ENCODE data around the gene PEBP1.
A peak's percentile ranks its signal among the peaks of the same experiment; 100 is the strongest.

PEBP1 gene

DNA sequence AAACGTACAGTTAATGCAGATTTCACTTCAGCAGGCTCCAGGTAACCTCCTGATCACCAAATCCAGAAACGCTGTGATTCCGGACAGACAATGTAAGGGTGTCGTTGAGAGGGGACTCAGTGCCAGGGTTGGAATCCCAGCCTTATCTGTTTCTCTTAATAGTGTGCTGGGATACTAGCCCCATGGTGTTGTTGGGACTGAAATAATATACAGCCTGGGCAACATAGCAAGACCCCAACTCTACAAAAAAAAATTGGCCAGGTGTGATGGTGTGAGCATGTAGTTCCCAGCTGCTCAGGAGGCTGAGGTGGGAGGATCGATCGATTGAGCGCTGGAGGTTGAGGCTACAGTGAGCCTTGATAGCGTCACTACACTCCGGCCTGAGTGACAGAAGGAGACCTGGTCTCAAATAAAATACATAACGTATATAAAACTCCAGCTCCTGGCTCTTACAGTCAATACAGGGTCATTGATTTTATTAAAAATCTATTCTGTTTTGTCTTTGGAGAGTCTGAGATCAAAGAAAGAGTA, 1.3 kb downstream of the PEBP1 start:
- H3K27me3 ChIP-seq (ENCODE audit: low read length): no peaks in the 10 kb centered on the region
- peak overlapping the region; percentile 94 for H3K9ac ChIP-seq (ENCODE audit: low read length)
- H4K20me1 ChIP-seq (ENCODE audit: low read depth, low read length): no peaks in the 10 kb centered on the region
- H3K9me2 ChIP-seq (replicated peaks; ENCODE audit: insufficient read depth, low read length): no peaks in the 10 kb centered on the region
- H3K4me3 ChIP-seq (ENCODE audit: insufficient read depth, low read length, poor library complexity, severe bottlenecking): peak overlapping the region; percentile 72
- peaks cover 20% of the 10 kb centered on the region for H3K79me2 ChIP-seq (ENCODE audit: insufficient read depth, low read length)
- no peaks in the 10 kb centered on the region for H3K36me3 ChIP-seq (ENCODE audit: low read length)
- no peaks in the 10 kb centered on the region for H3K9me3 ChIP-seq (ENCODE audit: insufficient read depth, low read length)
- no peak for TF ChIP-seq EZH2phosphoT487 (conservative IDR thresholded peaks at IDR 0.05; ENCODE audit: low read length)
- TF ChIP-seq, protein P1, sequence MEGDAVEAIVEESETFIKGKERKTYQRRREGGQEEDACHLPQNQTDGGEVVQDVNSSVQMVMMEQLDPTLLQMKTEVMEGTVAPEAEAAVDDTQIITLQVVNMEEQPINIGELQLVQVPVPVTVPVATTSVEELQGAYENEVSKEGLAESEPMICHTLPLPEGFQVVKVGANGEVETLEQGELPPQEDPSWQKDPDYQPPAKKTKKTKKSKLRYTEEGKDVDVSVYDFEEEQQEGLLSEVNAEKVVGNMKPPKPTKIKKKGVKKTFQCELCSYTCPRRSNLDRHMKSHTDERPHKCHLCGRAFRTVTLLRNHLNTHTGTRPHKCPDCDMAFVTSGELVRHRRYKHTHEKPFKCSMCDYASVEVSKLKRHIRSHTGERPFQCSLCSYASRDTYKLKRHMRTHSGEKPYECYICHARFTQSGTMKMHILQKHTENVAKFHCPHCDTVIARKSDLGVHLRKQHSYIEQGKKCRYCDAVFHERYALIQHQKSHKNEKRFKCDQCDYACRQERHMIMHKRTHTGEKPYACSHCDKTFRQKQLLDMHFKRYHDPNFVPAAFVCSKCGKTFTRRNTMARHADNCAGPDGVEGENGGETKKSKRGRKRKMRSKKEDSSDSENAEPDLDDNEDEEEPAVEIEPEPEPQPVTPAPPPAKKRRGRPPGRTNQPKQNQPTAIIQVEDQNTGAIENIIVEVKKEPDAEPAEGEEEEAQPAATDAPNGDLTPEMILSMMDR (IDR thresholded peaks at IDR 0.05; ENCODE audit: insufficient read depth, low read length, poor library complexity, severe bottlenecking): no peak
- no peak overlapping the region for H2AFZ ChIP-seq (ENCODE audit: low read depth, low read length, severe bottlenecking)
- 0 out of 2 replicates have a peak, but pooled peaks cover 3% of the 10 kb centered on the region for H3F3A ChIP-seq (ENCODE audit: insufficient read depth)
- peak overlapping the region; percentile 65 for H3K4me2 ChIP-seq (ENCODE audit: low read depth, low read length, poor library complexity, severe bottlenecking)
- H3K27ac ChIP-seq (ENCODE audit: low read depth, low read length): peak overlapping the region; percentile 20; the same call in 1 of the 2 replicates

DNA sequence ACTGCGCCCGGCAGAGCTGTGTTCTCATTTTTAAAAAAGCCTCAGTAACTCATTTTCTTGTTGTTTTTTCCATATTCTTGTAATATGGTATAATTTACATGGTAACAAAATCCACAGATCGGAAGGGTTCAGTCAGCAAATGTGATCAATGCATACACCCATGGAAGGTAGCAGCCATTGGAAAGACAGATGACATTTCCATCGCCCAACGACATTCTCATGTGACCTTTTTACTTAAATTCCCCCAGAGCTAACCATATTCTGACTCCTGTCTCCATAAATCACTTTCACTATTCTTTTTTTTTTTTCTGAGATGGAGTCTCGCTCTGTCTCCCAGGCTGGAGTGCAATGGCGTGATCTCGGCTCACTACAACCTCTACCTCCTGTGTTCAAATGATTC, 4.9 kb downstream of the PEBP1 start:
- Histone ChIP-seq H3K9me2 (replicated peaks; ENCODE audit: insufficient read depth, low read length) (no peaks in the 10 kb centered on the region), H3K27ac (ENCODE audit: low read depth, low read length) (no peak overlapping the region), H3K79me2 (ENCODE audit: insufficient read depth, low read length) (peaks cover 20% of the 10 kb centered on the region), H3K9me3 (ENCODE audit: insufficient read depth, low read length) (no peaks in the 10 kb centered on the region), H3F3A (ENCODE audit: insufficient read depth) (no peaks in the 10 kb centered on the region), H4K20me1 (ENCODE audit: low read depth, low read length) (no peaks in the 10 kb centered on the region), H3K36me3 (ENCODE audit: low read length) (no peaks in the 10 kb centered on the region), H3K4me3 (ENCODE audit: insufficient read depth, low read length, poor library complexity, severe bottlenecking) (no peak overlapping the region), H2AFZ (ENCODE audit: low read depth, low read length, severe bottlenecking) (no peak overlapping the region), H3K27me3 (ENCODE audit: low read length) (no peaks in the 10 kb centered on the region), H3K9ac (ENCODE audit: low read length) (no peak overlapping the region), H3K4me2 (ENCODE audit: low read depth, low read length, poor library complexity, severe bottlenecking) (no peak overlapping the region)
- TF ChIP-seq, protein P1 (IDR thresholded peaks at IDR 0.05; ENCODE audit: insufficient read depth, low read length, poor library complexity, severe bottlenecking): no peak
- no peak for TF ChIP-seq EZH2phosphoT487 (conservative IDR thresholded peaks at IDR 0.05; ENCODE audit: low read length)

DNA sequence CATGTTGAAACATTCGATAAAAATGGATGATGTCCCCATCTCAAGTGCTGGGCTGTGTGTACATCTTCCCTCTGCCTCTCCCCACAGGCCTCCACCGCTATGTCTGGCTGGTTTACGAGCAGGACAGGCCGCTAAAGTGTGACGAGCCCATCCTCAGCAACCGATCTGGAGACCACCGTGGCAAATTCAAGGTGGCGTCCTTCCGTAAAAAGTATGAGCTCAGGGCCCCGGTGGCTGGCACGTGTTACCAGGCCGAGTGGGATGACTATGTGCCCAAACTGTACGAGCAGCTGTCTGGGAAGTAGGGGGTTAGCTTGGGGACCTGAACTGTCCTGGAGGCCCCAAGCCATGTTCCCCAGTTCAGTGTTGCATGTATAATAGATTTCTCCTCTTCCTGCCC, 8.6 kb downstream of the PEBP1 start:
- Histone ChIP-seq H2AFZ (ENCODE audit: low read depth, low read length, severe bottlenecking) (no peak overlapping the region), H3K79me2 (ENCODE audit: insufficient read depth, low read length) (no peaks in the 10 kb centered on the region), H3K9ac (ENCODE audit: low read length) (no peak overlapping the region), H3F3A (ENCODE audit: insufficient read depth) (0 out of 2 replicates have a peak, but pooled peaks cover 4% of the 10 kb centered on the region), H3K4me3 (ENCODE audit: insufficient read depth, low read length, poor library complexity, severe bottlenecking) (no peak overlapping the region), H4K20me1 (ENCODE audit: low read depth, low read length) (no peaks in the 10 kb centered on the region), H3K9me2 (replicated peaks; ENCODE audit: insufficient read depth, low read length) (no peaks in the 10 kb centered on the region), H3K27me3 (ENCODE audit: low read length) (no peaks in the 10 kb centered on the region), H3K27ac (ENCODE audit: low read depth, low read length) (no peak overlapping the region), H3K36me3 (ENCODE audit: low read length) (no peaks in the 10 kb centered on the region), H3K9me3 (ENCODE audit: insufficient read depth, low read length) (no peaks in the 10 kb centered on the region), H3K4me2 (ENCODE audit: low read depth, low read length, poor library complexity, severe bottlenecking) (no peak overlapping the region)
- TF ChIP-seq EZH2phosphoT487 (conservative IDR thresholded peaks at IDR 0.05; ENCODE audit: low read length): no peak
- TF ChIP-seq, protein P1 (IDR thresholded peaks at IDR 0.05; ENCODE audit: insufficient read depth, low read length, poor library complexity, severe bottlenecking): no peak

Data from SU-DHL-6 (cell line).